Right renal pelvis (tissue), 4 donors: Measurements from ENCODE around the gene MCM5. TPM values are rescaled to one million over a fixed set of nuclear protein-coding genes. Genes with fewer than 3 reads are reported as not detected.
A peak's percentile ranks its signal among the peaks of the same experiment; 100 is the strongest.
"Not testable (repeated sequence)": the region's sequence is repeated elsewhere in the genome, so short reads cannot be mapped to it uniquely, and the experiment has no call there.

Experiments
- DNase-seq, 4 donors: peaks; one replicate each; pipeline ENCODE4 v3.0.0-alpha.2; 2013; ENCODE audit warnings: low read depth in 4 of 4, low spot score in 3 of 4, missing footprints in 1 of 4
- polyA plus RNA-seq, 4 donors: library from polyadenylated mRNA; unstranded; fragments of 120-200 nt; gene quantifications; one replicate each; pipeline ENCODE4 v1.2.1, GENCODE V29; 2013; ENCODE audit not compliant: insufficient read length in 4 of 4

Gene MCM5
- polyA plus RNA-seq, result 10 to 100 TPM; 56.5 to 74.2 (median 69.0) TPM

DNA sequence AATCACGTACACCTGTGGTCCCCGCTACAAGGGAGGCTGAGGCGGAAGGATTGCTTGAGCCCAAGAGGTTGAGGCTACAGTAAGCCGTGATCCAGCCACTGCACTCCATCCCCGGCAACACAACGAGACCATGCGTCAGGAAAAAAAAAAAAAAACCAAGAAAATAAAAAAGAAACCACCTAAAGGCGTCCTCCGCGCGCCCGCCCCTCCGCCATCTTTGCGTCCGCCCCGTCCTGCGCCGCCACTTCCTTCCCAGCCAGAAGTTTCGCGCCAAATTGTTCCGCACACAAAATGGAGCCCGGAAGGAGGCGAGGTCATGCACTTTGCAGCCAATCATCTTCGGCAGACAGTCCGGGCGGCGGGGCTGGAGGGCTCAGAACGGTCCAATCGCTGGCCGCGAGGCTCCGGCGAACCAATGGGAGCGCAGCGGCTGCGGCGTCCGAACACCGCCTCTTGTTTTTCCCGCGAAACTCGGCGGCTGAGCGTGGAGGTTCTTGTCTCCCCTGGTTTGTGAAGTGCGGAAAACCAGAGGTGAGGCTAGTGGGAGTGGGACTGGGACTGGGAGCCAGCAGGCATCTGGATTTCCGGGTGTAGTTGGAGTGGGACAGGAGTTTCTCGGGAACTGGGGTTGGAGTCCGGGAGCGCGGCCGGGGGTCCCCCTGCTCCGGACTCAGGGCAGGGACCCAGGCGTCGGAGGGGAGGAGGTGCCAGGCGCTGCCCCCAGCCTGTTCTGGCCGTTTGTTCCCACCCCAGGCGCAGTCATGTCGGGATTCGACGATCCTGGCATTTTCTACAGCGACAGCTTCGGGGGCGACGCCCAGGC, at the start of gene MCM5:
Gene MCM5, plus strand, starts transcription at position 463 of the 823 bp plus-strand sequence. Its CDS starts 299 bp downstream, at position 762.
- DNase-seq, result peak; percentile 93 to 97 (median 96)

DNA sequence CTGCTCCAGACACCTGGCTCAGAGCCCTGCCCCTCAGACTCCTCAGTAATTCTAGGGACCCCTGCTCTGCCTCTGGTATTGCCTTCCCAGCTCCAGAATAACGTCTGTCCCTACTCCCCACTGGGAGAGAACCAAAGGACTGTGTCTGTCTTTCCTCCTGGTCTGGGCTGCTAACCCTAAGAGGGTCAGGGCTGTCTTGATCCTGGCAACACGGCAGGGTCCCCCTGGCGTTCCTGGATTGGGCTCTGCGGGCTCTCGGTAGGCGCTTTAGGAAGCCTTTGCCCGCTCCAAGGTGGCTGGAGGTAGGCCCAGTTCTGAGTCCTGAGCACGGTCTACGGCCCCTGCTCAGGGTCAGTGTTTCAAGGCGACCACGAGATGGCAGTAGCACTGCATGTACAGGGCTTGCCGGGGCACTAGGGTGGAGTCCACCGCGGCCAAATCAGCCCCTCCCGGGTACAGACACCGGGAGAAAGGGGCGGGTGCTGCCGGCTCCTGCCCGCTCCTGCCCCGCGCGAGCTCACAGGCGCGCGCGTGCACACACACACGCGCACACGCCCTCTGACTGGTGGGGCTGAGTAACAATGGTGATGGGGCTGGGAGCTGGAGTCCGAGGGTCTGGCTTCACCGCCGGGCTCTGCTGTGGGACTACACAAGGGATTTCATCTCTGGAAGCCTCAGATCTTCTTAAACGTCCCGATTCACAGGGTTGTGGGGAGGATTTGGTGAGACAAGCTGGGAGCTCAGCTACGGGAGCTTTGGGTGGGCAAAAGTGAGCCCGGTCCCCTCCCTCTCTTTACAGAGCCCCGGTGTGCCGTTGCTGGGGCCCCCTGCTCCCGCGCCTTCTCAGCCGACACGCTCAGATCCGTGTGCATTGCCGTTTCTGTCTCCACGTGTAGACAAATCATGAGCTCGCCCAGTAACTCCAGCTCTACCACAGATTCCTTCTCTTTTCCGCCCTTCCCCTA, 49.1 kb upstream of the MCM5 start:
- peak; percentile 74 to 88 (median 77) for DNase-seq

DNA sequence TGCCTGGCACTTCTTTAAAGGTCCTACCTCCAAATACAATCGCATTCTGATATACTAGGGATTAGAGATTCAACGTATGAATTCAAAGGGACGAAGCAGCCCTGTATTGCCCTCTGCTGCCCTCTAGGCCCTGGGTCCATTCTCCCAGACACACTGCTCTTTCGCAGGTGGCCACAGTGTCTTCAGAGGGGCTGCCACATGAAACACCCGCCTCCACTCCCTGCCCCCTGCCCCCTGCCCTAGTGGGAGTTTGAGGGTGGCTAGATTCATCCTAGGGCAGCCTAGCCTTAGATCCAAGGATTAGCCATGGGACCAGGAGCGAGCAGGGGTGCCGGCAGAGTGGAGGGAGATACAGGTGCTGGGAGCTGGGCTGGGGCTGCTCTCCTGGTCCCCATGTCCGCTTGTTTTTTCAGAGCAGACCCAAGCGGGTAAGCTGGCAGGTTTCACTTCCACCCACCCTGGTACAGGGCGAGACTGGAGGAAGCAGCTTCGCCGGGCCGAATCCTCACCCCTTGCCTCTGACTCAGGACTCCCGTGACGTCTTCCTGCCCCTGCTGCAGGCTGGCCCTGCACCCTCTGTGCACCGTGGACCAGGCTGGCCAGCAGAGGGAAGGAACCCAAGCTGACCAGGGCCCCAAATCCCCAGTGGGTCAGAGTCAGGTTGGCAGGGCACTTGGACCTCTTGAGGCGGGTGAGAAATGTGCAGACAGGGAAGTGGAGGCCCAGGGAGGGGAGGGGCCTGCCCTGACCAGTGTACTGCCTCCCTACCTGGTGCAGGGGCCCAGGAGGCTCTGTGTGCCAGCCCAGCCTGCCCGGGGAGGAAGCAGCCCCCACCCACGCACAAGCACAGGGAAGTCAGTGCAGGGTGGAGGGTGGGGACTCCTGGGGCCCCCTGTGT, 47.5 kb upstream of the MCM5 start:
- DNase-seq, result no peak

DNA sequence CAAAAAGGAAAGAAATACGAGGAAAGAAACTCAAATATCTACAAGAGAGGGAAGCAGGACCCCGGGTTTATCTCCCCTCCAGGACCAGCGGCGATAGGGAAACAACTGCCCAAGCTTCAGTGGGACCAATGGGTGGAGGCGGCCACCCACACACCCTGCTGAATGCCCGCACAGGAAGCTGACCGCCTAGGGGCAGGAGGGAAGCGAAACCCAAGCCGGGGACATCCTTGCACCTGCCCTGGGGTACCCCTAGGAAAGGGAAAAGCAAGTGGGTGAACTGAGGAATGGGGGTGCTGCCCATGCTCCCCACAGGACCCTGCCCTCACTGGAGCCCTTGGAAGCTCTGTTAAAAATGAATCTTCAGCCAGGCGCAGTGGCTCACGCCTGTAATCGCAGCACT, 46.6 kb upstream of the MCM5 start:
- no peak for DNase-seq

DNA sequence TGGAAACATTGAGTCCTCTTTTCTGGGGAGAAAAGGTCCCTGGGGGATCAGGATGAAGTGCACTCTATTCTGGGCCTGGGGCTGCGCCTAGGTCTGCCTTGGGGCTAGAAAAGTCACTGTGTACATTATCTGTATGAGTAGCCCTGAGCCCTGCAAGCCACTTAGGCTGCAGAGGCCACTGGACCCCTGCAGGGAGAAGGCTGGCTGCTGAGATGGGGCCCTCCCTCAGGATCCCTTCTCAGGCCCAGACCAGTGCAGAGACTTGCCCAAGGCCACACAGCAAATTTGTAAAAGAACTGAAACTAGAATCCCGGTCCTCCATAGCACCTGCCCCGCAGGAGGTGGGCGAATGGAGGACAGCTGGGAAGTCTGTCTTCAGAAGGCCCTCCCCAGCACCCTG, 45.9 kb upstream of the MCM5 start:
- DNase-seq, result no peak

DNA sequence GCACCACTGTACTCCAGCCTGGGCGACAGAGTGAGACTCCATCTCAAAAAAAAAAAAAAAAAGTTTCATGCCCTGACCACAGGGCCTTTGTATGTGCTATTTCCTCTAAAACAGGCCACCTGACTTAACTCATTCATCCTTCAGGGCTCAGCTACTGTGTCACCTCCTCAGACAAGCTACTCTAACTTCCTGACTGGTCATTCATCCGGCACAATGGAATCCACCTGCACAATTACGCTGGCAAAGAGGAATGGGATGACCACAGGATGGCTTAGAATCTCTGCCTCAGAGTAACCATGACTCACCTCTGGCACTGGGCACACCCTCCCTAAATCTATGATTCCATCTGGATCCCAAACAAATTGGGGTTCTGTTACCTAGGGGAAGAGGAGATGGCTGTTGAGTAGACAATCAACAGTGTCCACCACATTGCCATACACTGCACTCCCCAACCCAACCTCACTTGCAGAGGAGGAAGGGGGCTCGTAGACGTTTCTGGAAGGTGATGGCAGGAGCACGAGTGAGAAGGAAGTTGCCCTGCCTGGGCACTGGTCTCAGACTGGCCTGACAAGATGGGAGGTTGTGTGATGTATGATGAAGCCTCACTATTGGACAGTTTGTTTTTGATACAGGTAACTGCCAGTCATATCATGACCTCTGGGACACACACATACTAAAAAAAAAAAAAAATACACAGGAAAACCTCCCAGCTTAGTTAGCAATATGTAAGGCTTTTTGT, 41.9 kb upstream of the MCM5 start:
- no peak for DNase-seq

DNA sequence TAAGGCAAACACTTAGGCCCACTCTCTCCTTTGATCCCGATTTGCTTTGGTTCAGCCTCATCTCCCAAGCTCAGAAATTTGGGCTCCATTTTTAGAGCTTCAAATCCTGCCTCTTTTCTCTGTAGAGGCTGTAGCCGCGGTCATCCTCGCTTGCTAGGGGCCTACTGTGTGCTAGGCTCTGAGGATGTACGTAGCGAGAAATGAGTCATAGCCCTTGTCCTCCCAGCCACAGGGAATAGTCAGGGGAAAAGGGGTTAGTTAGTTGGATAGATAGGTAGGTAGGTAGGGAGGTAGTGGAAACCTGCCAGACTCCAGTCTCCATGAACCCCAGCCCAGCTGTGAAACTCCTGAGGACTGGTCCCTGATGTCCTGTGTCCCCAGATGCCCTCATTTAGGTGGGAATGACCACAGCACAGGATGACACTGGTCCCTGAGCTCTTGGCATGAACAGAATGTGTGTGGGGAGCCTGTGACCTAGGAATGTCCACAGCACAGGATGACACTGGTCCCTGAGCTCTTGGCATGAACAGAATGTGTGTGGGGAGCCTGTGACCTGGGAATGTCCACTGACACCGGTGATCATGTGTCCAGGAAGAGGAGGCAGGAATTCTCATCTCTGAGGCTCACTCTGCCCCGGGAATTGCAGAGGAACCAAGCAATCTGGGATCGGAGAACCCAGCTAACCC, 40.4 kb upstream of the MCM5 start:
- DNase-seq, result no peak

DNA sequence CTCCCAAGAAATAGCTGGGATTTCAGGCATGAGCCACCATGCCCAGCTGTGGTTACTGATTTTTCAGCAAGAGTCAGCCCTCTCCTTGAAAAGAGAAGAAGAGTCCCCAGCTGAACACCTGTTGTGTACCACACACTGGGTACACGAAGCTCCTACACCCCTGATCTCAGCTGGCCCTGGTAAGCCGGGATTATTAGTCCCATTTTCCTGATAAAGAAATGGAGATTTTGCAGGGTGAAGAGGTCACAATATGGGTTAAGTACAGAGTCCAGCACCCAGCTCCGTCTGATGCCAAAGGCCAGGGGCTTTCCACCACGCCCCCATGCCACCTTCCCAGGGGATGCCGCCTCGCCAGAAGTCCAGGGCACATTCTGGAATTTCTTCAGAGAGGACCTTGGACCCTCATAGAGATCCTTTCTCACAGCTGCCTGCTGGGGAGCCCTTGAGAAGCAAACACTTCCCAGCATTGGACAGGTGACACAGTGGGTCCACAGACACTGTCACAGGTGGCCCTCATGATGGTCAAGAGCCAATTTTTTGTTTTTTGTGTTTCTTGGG, 38.9 kb upstream of the MCM5 start:
- DNase-seq, result no peak

DNA sequence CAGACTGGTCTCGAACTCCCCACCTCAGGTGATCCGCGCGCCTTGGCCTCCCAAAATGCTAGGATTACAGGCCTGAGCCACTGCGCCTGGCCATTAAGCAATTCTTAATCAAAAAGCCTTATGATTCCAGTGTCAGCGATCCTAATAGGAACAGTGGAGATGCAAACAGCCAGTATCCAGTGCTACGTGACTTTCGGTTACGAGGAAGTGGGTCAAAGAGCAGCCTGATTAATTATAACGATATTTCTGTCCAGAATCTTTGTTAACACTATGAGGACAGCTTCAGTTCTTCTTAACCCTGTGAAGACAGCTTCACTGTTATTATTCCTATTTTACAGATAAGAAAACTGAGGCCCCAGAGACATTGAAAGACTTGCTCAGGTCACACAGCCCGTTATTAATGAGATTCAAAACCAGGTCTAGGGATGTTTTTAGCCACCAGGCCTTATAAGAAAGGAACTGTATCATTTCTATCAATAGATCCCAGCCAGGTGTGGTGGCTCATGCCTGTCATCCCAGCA, 36.3 kb upstream of the MCM5 start:
- no peak for DNase-seq

DNA sequence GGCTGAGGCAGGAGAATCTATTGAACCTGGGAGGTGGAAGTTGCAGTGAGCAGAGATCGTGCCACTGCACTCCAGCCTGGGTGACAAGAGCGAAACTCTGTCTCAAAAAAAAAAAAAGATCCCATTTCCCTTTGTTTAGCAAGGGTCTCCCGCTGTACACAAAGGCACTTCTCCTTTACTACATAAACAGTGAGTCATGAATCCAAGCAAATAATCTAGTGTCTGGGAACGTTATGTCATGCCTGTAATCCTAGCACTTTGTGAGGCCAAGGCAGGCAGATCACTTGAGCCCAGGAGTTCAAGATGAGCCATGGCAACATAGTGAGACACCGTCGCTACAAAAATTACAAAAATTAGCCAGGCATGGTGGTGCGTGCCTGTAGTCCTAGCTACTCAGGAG, 35.7 kb upstream of the MCM5 start:
- DNase-seq, result not testable (repeated sequence)

DNA sequence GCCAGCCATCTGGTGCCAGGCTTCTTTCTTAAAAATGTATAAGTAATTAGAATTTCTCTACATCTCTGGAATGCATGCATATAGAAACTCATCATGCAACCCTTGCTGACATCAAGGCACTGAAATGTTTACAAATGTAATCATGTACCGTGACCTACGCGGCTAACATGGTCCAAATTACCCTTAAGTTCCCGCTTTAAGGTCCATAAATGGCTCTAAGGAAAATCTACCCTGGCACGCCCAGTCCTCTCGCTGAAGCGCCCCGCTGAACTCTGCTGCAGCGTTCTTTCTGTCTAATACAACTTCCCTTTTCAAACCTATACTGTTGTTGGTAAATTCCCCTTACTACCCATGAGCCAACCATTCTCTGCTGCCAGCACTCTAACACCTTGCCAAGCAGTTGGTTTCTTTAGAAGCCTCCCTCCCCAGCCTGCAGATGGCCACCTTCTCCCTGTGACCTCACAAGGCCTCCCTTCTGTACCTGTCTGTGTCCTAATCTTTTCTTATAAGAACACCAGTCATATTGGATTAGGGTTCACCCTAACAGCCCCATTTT, 32.5 kb upstream of the MCM5 start:
- no peak for DNase-seq

DNA sequence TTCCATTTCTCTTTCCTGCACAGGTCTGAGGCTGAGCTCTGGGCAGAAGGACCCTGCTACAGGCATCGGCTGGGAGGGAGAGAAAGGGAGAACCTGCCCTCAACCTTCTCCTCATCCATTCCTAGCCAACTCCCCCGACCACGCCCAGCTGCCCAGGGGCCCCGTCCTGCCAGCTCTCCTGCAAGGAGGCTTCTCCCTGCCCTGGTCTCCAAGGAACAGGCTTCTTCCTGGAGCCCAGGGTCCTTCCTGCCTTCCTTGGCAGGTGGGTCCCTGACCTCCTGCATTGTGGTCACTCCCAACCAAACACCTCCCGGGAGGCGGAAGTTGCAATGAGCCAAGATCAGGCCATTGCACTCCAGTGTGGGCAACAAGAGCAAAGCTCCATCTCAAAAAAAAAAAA, 31.6 kb upstream of the MCM5 start:
- DNase-seq, result no peak

DNA sequence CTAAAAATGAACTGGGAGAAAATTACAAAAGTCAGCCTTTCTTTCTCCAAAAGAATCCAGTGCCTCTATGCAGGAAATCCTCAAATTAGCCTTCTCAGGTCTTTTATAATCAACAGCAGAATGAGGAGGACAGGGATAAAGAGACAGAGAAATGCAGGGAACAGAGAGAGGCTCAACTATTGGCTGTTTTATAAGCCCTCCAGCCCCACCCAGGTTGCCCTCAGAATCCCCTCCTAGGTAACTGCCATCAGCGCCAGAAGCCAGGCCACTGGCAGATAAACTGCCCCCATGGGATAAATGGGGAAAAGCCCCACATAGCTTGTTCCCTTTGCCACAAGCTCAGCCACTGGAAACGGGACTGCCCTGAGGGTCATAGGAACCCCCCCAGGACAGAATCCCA, 29.9 kb upstream of the MCM5 start:
- no peak for DNase-seq

DNA sequence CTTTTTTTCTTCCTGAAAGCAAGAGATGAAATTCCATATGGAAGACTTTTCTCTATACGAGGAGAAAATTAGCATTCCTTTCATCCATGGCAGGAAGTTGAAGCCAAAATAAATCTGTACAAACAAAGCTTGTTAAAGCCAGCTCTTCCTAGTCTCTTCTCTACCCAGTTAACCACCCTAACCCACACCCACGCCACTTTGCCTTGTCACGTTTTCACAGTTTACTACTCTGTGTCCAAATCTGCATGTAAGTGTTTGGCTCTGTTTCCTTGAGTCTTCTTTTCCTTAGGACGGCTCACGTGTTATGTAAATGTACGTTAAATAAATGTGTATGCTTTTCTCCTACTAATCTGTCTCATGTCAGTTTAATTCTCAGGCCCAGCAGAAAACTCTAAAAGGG, 26.2 kb upstream of the MCM5 start:
- DNase-seq, result no peak

DNA sequence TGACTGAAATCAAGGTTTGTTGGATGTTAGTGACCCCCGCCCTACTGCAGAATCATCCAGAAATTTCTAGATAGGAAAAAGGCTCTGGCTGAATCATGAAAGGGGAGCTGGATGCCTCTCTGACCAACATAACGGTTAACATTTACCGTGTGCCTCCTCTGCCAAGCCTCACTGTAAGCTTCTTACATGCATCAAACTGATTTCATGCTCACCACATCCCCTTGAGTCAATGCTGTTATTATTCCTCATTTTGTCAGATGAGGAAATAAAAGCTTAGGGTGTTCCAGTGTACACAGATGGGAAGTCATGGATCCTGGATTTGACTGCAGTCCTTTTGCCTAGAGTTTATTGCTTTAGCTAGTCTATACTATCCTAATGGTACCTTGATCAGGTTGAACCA, 24.9 kb upstream of the MCM5 start:
- no peak for DNase-seq

DNA sequence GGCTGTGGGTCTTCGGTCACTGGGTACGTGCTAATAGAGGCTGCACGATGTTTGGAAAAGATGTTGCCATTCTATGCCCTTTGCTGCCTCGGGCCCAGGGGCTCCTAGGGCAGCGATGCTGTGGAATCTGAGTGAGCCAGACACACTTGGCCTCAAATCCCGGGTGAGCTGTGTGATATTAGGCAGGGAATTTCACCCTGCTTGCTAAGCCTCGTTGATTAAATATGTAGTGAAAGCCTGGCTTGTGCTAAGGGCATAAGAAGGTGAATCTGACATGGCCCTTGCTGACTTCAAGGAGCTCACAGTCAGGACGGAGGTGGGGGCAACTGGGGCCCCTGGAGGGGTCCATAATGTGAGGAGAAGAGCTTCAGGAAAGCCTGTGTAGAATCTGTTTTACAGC, 24.4 kb upstream of the MCM5 start:
- DNase-seq, result no peak

DNA sequence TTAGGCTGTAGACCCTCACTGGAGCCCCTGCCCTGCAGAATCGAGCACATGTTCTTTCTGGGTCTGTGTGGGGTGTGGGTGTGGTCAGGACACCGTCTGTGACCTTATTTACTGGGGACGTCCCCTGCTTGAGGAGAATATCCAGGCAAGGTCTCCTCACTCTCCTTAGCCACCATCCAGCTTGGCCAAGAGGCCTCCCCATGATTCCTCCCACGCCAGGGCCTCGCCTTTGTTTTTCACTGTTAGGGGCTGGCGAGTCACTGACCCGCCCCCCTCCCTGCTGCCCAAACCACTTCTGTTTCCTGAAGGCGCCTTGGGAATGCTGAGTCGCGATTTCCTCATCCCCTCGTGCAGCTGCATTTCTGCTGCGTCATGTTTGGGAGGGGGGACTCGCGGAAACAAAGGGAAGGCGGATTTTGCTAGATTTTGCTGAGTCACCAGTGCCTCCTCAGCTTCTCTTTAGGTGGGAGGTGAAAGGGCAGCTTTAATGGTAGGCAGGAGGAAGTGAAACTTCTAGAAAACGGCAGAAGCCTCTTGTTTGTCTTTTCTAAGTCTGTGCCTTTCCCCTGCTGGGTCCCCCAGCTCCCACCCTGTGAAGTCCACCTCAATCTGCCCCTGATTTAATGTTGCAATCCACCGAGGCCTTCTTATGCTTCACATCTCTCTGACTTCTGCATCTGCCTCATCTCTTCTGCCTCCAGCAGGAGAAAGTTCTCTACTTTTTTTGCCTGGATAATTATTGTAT, 23.0 kb upstream of the MCM5 start:
- peak; percentile 87 to 96 (median 93) for DNase-seq

DNA sequence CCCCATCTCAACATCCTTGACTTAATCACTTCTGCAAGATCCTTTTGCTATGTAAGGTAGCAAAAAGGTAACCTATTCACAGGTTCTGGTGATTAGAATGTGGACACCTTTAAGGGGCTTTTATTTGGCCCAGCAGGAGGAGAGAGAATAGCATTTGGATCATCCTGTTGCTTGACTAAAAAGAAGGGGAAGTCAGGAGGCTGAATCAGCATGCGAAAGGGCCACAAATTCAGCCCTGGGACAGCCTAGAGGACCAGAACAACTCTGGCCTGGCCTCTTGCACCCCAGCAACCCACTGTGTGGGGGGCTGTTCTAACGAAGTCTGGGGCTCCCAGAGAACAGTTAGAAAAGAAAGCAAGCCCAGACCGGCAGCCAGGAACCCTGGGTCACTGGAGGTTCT, 22.2 kb upstream of the MCM5 start:
- DNase-seq, result no peak
